Activated CD4-positive, alpha-beta T cell treated with anti-CD3 and anti-CD28 coated beads for 48 hours (primary cell): ENCODE data around the gene COG4.

Experiments
- DNase-seq: peaks from one replicate; pipeline ENCODE4 v3.0.0-alpha.2; 2020

COG4 gene

DNA sequence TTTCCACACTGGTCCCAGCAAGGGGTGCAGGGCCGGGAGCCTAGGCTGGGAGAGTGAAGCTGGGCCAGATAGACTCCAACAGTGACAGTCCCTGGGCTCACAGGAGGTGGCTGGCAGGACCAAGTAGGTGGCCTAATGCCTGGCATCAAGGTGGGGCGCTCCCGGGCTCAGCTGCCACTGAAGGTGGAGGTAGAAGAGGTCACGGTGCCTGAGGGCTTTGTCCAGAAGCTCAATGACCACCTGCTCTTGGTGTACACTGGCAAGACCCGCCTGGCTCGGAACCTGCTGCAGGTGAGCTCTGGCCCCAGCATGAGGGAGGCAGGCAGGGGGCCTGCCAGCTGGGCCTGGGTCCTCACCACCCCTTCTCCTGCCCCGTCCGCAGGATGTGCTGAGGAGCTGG, 45.2 kb downstream of the COG4 start:
- no peak for DNase-seq

GRCh38 chr16:70476272-70477020, 46.9 kb downstream of the COG4 start:
- peak; percentile 71 for DNase-seq

- DNase-seq: no peak
Observed at GRCh38 chr16:70475054-70475871, 48.1 kb downstream of the COG4 start.

DNA sequence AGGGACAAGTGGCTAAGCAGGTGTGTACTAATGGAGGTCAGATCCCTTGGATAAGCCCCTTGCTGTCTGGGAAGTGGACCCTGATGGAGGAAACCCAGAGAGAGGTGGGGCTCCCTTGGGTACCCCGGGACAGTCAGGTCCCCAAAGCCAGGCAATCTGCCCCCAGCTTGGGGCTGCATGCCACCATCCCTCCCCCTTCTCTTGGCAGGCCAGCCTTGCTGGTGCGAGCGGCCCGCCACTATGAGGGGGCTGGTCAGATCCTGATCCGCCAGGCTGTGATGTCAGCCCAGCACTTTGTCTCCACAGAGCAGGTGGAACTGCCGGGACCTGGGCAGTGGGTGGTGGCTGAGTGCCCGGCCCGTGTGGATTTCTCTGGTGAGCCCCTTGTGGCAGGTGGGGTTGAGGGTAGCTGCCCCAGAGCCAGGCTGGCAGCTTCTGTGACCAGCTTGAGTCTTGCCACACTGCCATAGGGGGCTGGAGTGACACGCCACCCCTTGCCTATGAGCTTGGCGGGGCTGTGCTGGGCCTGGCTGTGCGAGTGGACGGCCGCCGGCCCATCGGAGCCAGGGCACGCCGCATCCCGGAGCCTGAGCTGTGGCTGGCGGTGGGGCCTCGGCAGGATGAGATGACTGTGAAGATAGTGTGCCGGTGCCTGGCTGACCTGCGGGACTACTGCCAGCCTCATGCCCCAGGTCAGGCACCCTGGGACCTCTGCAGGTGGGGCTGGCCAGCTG, 48.9 kb downstream of the COG4 start:
- DNase-seq: no peak

- DNase-seq: no peak
Observed at GRCh38 chr16:70473446-70474319, 49.7 kb downstream of the COG4 start.

GRCh38 chr16:70472786-70473433, 50.4 kb downstream of the COG4 start:
- DNase-seq: no peak

- no peak for DNase-seq
Observed at GRCh38 chr16:70470927-70471341, 52.4 kb downstream of the COG4 start.

GRCh38 chr16:70470141-70470926, 53.0 kb downstream of the COG4 start:
- DNase-seq: no peak

- no peak for DNase-seq
Observed at GRCh38 chr16:70468776-70469525, 54.4 kb downstream of the COG4 start.

DNA sequence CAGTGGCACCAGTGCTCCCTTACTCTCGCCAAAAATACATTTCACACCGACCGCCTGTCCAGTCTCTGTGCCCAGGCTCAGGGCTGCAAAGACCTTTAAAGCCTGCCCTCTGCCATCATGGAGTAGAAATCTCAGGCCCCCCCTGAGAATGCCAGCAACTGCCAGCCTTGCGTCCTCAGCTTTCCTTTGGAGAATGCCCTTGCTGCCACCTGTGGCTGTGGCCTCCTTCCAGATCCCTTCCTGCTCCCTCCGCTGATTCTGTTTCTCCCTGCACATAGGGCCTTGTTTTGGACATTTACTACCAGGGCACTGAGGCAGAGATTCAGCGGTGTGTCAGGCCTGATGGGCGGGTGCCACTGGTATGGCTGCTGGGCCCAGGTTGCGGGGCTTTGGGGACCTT, 55.7 kb downstream of the COG4 start:
- DNase-seq: no peak

- DNase-seq: no peak
Observed at GRCh38 chr16:70467113-70467512, 56.2 kb downstream of the COG4 start.

DNA sequence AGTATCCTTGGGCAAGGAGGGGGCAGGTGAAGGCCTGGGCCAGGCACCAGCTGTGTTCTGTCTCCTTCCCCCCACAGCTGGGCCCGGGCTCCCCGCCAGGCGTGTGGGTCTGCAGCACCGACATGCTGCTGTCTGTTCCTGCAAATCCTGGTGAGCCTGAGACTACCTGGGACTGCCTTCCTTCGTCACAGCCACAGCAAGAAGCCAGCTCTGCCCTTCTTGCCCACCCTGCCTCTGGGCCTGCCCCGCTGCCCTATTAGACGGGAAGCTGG, 56.6 kb downstream of the COG4 start:
- no peak for DNase-seq

DNA sequence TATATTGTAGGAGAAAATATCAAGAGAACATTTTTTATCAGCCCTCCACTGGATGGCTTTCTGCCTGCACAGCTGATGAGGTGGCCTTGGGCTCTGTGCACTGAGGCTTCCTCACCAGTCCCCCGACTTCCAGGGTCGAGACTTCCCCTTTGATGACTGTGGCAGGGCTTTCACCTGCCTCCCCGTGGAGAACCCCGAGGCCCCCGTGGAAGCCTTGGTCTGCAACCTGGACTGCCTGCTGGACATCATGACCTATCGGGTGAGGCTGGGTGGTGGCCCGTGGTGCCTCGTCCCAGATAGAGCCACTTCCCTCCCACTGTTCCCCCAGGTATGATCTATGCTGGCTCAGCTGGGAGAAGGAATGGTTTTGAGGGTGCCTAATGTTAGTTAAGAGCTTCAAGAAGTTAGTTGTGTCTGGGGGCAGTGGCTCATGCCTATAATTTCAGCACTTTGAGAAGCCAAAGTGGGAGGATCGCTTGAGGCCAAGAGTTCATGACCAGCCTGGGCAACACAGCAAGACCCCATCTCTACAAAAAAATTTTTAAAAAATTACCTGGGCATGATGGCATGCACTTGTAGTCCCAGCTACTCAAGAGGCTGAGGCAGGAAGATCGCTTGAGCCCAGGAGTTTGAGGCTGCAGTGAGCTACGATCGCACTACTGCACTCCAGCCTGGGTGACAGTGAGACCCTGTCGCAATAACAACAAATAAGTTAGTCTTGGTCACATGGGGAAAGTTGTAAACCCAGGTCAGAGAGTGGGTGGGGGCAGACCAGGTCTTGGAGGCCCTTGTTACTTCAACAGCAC, 57.2 kb downstream of the COG4 start:
- DNase-seq: no peak

- DNase-seq: no peak
Observed at GRCh38 chr16:70463235-70463634, 60.1 kb downstream of the COG4 start.

DNA sequence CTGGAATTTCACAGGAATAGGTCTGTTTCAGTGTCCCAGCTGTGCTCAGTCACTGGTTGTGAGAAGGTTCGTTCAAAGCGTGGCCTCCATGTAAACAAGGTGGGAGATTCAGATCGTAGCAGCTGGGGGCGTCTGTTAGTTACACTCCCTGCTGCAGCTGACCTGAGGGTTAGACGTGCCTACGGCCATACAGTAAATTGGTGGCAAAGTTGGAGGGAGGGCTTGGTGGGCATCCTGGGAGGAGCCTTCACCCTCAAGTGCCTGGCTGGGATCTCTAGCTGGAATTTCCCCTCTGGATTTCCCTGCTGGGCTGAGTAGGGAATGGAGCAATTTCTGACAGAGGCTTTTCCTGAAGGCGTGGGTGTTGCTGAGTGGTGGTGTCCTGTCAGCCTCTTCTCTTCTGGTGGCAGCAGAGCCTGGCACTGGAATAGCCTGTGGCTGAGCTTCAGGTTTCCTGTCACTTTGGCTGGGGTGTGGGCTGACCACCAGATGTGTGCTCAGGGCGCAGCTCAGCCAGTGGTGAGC, 62.6 kb downstream of the COG4 start:
- no peak for DNase-seq

- no peak for DNase-seq
Observed at GRCh38 chr16:70457446-70458166, 65.7 kb downstream of the COG4 start.

DNA sequence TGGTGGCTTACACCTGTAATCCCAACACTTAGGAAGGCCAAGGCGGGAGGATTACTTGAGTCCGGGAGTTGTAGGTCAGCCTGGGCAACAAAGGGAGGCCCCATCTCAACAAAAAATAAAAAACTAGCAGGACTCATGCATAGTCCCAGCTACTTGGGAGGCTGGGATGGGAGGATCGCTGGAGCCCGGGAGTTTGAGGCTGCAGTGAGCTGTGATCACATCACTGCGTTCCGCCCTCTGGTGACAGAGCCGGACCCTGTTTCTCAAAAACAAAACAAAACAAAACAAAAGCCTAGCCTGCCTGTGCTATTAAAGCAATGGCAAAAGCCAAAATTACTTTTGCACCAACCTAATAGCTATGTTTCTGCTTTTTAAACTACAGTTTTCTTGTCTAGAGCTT, 67.4 kb downstream of the COG4 start:
- no peak for DNase-seq

DNA sequence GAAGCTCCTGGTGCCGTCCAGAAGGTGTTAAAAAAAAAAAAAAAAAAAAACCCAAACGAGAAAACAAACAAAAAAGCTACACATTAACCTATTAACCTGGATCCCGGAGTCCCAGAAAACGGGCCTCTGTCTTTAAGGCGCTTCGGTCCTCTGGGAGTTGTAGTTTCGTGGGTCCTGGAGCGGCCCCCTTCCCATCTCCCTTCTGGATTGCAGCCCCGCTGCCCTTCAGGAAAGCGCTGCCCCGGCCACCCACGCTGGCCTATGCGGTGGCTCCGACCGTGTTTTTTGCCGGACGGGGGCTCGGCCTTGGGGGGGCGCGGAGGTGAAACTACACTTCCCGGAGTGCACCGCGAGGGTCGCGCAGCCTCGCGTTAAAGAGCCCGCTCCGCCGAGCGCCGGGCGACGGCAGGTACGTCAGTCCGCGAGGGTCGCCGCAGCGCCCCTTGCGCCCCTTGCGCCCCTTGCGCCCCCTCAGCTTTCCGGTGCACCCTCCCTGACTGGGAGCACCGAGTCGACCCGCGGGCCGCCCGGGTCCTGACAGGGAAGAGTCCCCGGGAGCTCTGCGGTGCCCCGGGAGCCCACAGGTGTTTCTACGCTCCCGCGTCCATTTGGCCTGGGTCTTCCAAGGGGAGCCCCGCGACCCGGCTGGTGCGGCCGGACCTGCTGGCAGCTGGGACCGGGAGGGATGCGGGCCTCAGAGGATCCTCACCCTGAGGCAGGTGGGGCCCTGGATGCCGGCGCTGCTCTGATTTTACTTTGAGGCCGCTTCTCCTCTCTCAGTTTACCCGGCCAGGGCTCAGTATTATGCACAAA, 68.9 kb downstream of the COG4 start, which contains the start of gene FCSK:
Gene FCSK (plus strand): TSS at position 374 of the 813 bp plus-strand sequence. CDS start 8,596 bp downstream, outside the sequence.
- DNase-seq: peak; percentile 71
